Heart left ventricle (tissue), 16 donors: Measurements from ENCODE around the gene VAC14. TPM values are rescaled to one million over a fixed set of nuclear protein-coding genes. Genes with fewer than 3 reads are reported as not detected.

Experiments
- ATAC-seq, 4 donors: fragments of 200-7000 bp; cut with Tn5 transposase; one replicate each; pipeline ENCODE4 v1.9.1; 2020 to 2022; ENCODE audit warnings: moderate library complexity in 4 of 4, mild to moderate bottlenecking in 3 of 4, moderate number of reproducible peaks in 1 of 4
- DNase-seq, 5 donors: peaks; one replicate each; pipeline ENCODE4 v3.0.0-alpha.2; 2020
- H3K27ac ChIP-seq, 12 donors: fragments of 200-600 bp; sonication (generic) in 4 of 12; one replicate each; pipeline versions ENCODE4 v1.5.0 to v1.8.0; 2016 to 2022; ENCODE audit warnings: mild to moderate bottlenecking in 2 of 12
- H3K27me3 ChIP-seq, 9 donors: fragments of 200-600 bp; sonication (generic) in 2 of 9; one replicate each; pipeline versions ENCODE4 v1.5.1 to v1.8.0; 2016 to 2022; ENCODE audit warnings: mild to moderate bottlenecking in 3 of 9
- H3K36me3 ChIP-seq, 9 donors: fragments of 200-600 bp; sonication (generic) in 2 of 9; one replicate each; pipeline versions ENCODE4 v1.5.0 to v1.8.0; 2018 to 2022; ENCODE audit warnings: mild to moderate bottlenecking in 2 of 9
- H3K4me1 ChIP-seq, 12 donors: fragments of 200-600 bp; sonication (generic) in 4 of 12; one replicate each; pipeline versions ENCODE4 v1.5.0 to v1.8.0; 2016 to 2022; ENCODE audit warnings: mild to moderate bottlenecking in 3 of 12
- H3K4me3 ChIP-seq, 12 donors: fragments of 200-600 bp; sonication (generic) in 4 of 12; one replicate each; pipeline versions ENCODE4 v1.5.0 to v1.8.0; 2017 to 2022; ENCODE audit warnings: mild to moderate bottlenecking in 9 of 12, moderate library complexity in 4 of 12
- H3K9me3 ChIP-seq, 12 donors: fragments of 200-600 bp; sonication (generic) in 4 of 12; one replicate each; pipeline versions ENCODE4 v1.5.0 to v1.8.0; 2016 to 2022; ENCODE audit warnings: mild to moderate bottlenecking in 1 of 12
- CTCF ChIP-seq, 12 donors: fragments of 200-600 bp; sonication (generic) in 4 of 12; IDR thresholded peaks; one replicate each; pipeline versions ENCODE4 v1.5.0 to v1.8.0; 2018 to 2022; ENCODE audit warnings: antibody characterized with exemption in 12 of 12, mild to moderate bottlenecking in 5 of 12
- POLR2A ChIP-seq, 2 donors: fragments of 450-650 bp; IDR thresholded peaks; one replicate each; pipeline ENCODE4 v1.6.1; 2017; ENCODE audit warnings: antibody characterized with exemption in 2 of 2, mild to moderate bottlenecking in 2 of 2, moderate library complexity in 2 of 2
- whole genome bisulfite sequencing, 4 donors: extraction: QIAGEN DNeasy Blood & Tissue Kit in 2 of 4; methylation state at CpG; one replicate each; pipeline versions ENCODE4 v1.1.5 to v1.1.7; 2013 to 2018; 5-methylcytosine and 5-hydroxymethylcytosine counted together
- intact Hi-C, 10 donors: fragments of 100-400 bp; cut with DNase I; formaldehyde crosslinking; loops; one replicate each; pipeline versions ENCODE4 v1.11.1 to v1.14.2; 2022
- polyA plus RNA-seq, 2 donors: library from polyadenylated mRNA; stranded (reverse); fragments of 200-250 nt; gene quantifications; one replicate each; pipeline ENCODE4 v1.2.3, GENCODE V29; 2013
- total RNA-seq, 9 donors: library from RNA; depleted of rRNA in 2 of 9; stranded (reverse); fragments of >200 nt in 2 of 9; fragmentation: NEBNext Ultra II Directional in 3 of 9; extraction: Animal tissue kit (Norgen Biotek cat#: 25700) in 3 of 9; gene quantifications; one replicate each; pipeline versions ENCODE4 v1.1.0 to v1.2.4, GENCODE V29; 2016 to 2023
- donor health status: ischemic (EF 13 %, LVEDD 7.1; RV severe dilation, severe dysfunction).
- donor health status: healthy with polysubstance abuse.
- donor health status: DM: no; HTN: yes; CAD: no.
- donor health status: DM: no; HTN: no; CAD: no.
- donor health status: ischemic (EF 25% LVEDD 6.9; RV normal size, moderate dysfunction).
- donor health status: ischemic (EF 25% LVEDD 5.7; RV mildly dilated, moderate dysfunction).
- donor health status: healthy.
- donor health status: DM: yes; HTN: yes; CAD: no.
- donor health status: ischemic (EF 35%, LVEDD 5.7; RV mildly dilated, moderate dysfunction).
- donor health status: nonischemic (EF 11% LVEDD 7.7; RV severe dilation, severe dysfunction).
- donor health status: DM: yes; HTN: yes; CAD: no.
- donor health status: PGD.
- donor health status: ischemic (EF 29% LVEDD 5.4; RV normal size, mild dysfunction).
- donor health status: nonischemic (EF 23%, LVEDD 6.1; RV moderate dilation, normal function).

Gene VAC14
- total and polyA plus RNA-seq, 11 donors: 13.9 to 48.0 (median 26.1) TPM

- no peak for TF ChIP-seq POLR2A (IDR thresholded peaks at IDR 0.05)
- TF ChIP-seq CTCF (IDR thresholded peaks at IDR 0.05): no peak
- WGBS, 4 donors: 96 to 99% (median 98%) methylated on average over 8 of the region's 8 CpGs
- intact Hi-C loops: no loop called here
- H3K27ac ChIP-seq: no peak overlapping the region
- no peak overlapping the region for H3K4me3 ChIP-seq
- no peaks in the 10 kb centered on the region for H3K27me3 ChIP-seq
- no peaks in the 10 kb centered on the region for H3K9me3 ChIP-seq
- peaks cover 0 to 44% (median 3%) of the 10 kb centered on the region in 9 donors for H3K36me3 ChIP-seq
- peaks cover 0 to 57% (median 41%) of the 10 kb centered on the region in 12 donors for H3K4me1 ChIP-seq
- ATAC-seq (no peak), DNase-seq (no peak)
Measured at GRCh38 chr16:70729292-70729691, 71.7 kb downstream of the VAC14 start.

GRCh38 chr16:70728150-70728549, 72.8 kb downstream of the VAC14 start:
- TF ChIP-seq CTCF (IDR thresholded peaks at IDR 0.05) (no peak), POLR2A (IDR thresholded peaks at IDR 0.05) (no peak)
- Histone ChIP-seq H3K27ac (peak overlapping the region in 2 of 12 donors; percentile 85 to 94), H3K9me3 (no peaks in the 10 kb centered on the region), H3K4me3 (no peak overlapping the region), H3K36me3 (peaks cover 0 to 44% (median 3%) of the 10 kb centered on the region in 9 donors), H3K4me1 (peaks cover 0 to 57% (median 41%) of the 10 kb centered on the region in 12 donors), H3K27me3 (no peaks in the 10 kb centered on the region)
- intact Hi-C loops: no loop called here
- no peak for ATAC-seq
- no peak for DNase-seq
- WGBS, 4 donors: 91 to 100% (median 96%) methylated on average over 4 to 9 of the region's 9 CpGs

- Histone ChIP-seq H3K27ac (peak overlapping the region; percentile 81 to 97 (median 90)), H3K9me3 (no peaks in the 10 kb centered on the region), H3K4me1 (peaks cover 0 to 56% (median 41%) of the 10 kb centered on the region in 12 donors), H3K27me3 (no peaks in the 10 kb centered on the region), H3K4me3 (no peak overlapping the region), H3K36me3 (peaks cover 0 to 53% (median 3%) of the 10 kb centered on the region in 9 donors)
- WGBS, 4 donors: 69 to 73% (median 71%) methylated on average over 9 of the region's 9 CpGs
- peak in 3 of 5 donors; percentile 57 to 68 (median 64) for DNase-seq
- TF ChIP-seq CTCF (IDR thresholded peaks at IDR 0.05) (no peak), POLR2A (IDR thresholded peaks at IDR 0.05) (no peak)
- ATAC-seq: peak; percentile 10 to 26 (median 20)
- intact Hi-C loops: no loop called here
Measured at GRCh38 chr16:70726892-70727361, 74.0 kb downstream of the VAC14 start.

- 46 to 55% (median 50%) methylated on average over 27 to 31 of the region's 31 CpGs for WGBS, 4 donors
- Histone ChIP-seq H3K4me1 (peaks cover 0 to 49% (median 36%) of the 10 kb centered on the region in 12 donors), H3K27me3 (no peaks in the 10 kb centered on the region), H3K4me3 (no peak overlapping the region), H3K27ac (peak overlapping the region; percentile 81 to 97 (median 90)), H3K9me3 (no peaks in the 10 kb centered on the region), H3K36me3 (peaks cover 0 to 48% (median 3%) of the 10 kb centered on the region in 9 donors)
- peak; percentile 69 to 87 (median 79) for DNase-seq
- TF ChIP-seq POLR2A (IDR thresholded peaks at IDR 0.05) (no peak), CTCF (IDR thresholded peaks at IDR 0.05) (no peak)
- intact Hi-C loops: no loop called here
- peak; percentile 65 to 76 (median 74) for ATAC-seq
Measured at GRCh38 chr16:70725912-70726828, 74.8 kb downstream of the VAC14 start.
